A549 (cell line): ENCODE data around the gene PARVB.

Source experiments
- EP300 ChIP-seq, 2 experiments: fragments of >200 bp; sonication (Bioruptor Twin); formaldehyde crosslinking; IDR thresholded peaks; 2 replicates in 1 of 2; 3 replicates in 1 of 2; pipeline ENCODE4 v1.6.1; 2016 to 2017
- JUNB ChIP-seq: fragments of >200 bp; sonication (Bioruptor Twin); formaldehyde crosslinking; IDR thresholded peaks from 2 replicates; pipeline ENCODE4 v1.6.1; 2016
- RARB ChIP-seq: fragments of 250-450 bp; sonication (Bioruptor Pico); IDR thresholded peaks from 2 replicates; pipeline ENCODE4 v1.8.0; 2021; ENCODE audit warnings: mild to moderate bottlenecking, moderate library complexity
- SMC3 ChIP-seq: fragments of >200 bp; sonication (Bioruptor Twin); formaldehyde crosslinking; IDR thresholded peaks from 3 replicates; pipeline ENCODE4 v1.6.1; 2018; ENCODE audit warnings: inconsistent platforms
- TF ChIP-seq, protein P1 (sequence below): IDR thresholded peaks from 2 replicates; pipeline ENCODE4 v1.6.1; 2012
- TF ChIP-seq, protein P2 (sequence below): fragments of 200-600 bp; sonication (generic); IDR thresholded peaks from 2 replicates; pipeline ENCODE4 v1.6.1; 2016; ENCODE audit warnings: antibody characterized with exemption, mild to moderate bottlenecking, moderate library complexity

DNA sequence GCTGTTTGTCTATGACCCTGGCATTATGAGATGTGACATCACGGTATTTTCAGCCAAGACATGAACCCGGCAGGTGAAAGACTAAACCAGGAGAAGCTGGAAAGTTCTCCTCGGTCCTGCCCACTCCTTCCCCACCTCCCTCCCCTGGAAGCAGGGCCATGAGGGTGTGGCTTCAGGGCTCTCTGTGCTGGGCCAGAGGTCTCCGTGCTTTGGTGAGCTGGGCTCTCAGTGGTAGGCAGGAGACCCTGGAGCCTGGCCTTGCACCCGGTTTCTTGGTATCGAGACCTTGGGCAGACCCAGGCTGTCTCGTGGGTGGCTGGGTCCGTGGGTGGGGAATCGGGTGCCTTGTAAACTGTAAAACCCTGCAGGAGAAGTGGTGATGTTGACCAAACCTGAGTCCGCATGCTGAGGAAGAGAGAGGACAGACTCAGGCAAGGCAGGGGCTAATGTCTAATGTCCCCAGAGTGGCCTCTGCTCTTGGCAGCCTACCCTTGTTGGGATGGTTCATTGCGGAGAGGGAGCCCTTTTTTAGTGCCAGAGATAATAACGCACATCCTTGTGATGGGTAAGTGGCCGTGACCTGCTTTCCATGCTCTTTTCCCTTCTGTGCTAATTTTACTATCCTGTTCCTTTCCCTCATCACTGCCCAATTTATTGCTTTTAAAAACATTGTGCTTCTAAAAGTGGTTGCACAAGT, 108.0 kb downstream of the PARVB start:
- TF ChIP-seq RARB (CRISPR knock-in tag) (no peak), EP300 (IDR thresholded peaks at IDR 0.05) (no peak), SMC3 (no peak), JUNB (no peak)
- TF ChIP-seq, protein P1, sequence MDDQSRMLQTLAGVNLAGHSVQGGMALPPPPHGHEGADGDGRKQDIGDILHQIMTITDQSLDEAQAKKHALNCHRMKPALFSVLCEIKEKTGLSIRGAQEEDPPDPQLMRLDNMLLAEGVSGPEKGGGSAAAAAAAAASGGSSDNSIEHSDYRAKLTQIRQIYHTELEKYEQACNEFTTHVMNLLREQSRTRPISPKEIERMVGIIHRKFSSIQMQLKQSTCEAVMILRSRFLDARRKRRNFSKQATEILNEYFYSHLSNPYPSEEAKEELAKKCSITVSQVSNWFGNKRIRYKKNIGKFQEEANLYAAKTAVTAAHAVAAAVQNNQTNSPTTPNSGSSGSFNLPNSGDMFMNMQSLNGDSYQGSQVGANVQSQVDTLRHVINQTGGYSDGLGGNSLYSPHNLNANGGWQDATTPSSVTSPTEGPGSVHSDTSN = no peak
- TF ChIP-seq, protein P2, sequence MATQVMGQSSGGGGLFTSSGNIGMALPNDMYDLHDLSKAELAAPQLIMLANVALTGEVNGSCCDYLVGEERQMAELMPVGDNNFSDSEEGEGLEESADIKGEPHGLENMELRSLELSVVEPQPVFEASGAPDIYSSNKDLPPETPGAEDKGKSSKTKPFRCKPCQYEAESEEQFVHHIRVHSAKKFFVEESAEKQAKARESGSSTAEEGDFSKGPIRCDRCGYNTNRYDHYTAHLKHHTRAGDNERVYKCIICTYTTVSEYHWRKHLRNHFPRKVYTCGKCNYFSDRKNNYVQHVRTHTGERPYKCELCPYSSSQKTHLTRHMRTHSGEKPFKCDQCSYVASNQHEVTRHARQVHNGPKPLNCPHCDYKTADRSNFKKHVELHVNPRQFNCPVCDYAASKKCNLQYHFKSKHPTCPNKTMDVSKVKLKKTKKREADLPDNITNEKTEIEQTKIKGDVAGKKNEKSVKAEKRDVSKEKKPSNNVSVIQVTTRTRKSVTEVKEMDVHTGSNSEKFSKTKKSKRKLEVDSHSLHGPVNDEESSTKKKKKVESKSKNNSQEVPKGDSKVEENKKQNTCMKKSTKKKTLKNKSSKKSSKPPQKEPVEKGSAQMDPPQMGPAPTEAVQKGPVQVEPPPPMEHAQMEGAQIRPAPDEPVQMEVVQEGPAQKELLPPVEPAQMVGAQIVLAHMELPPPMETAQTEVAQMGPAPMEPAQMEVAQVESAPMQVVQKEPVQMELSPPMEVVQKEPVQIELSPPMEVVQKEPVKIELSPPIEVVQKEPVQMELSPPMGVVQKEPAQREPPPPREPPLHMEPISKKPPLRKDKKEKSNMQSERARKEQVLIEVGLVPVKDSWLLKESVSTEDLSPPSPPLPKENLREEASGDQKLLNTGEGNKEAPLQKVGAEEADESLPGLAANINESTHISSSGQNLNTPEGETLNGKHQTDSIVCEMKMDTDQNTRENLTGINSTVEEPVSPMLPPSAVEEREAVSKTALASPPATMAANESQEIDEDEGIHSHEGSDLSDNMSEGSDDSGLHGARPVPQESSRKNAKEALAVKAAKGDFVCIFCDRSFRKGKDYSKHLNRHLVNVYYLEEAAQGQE = no peak
